HG03064 (cell line): ENCODE data around the gene CPD.

ENCODE experiments used
- ATAC-seq: cut with Tn5 transposase; IDR thresholded peaks from one replicate; pipeline ENCODE4 v1.9.1; 2021; ENCODE audit warnings: low read depth; ENCODE audit not compliant: unreplicated experiment

The CPD gene

GRCh38 chr17:30483159-30483558, 104.4 kb downstream of the CPD start:
- ATAC-seq, result no peak

GRCh38 chr17:30493780-30494179, 115.1 kb downstream of the CPD start:
- no peak for ATAC-seq

- no peak for ATAC-seq
Observed at GRCh38 chr17:30495586-30495985, 116.9 kb downstream of the CPD start.

- ATAC-seq, result no peak
Observed at GRCh38 chr17:30503558-30503957, 124.8 kb downstream of the CPD start.

- ATAC-seq, result no peak
Observed at GRCh38 chr17:30505868-30506417, 127.2 kb downstream of the CPD start.

GRCh38 chr17:30506481-30506880, 127.8 kb downstream of the CPD start:
- no peak for ATAC-seq

GRCh38 chr17:30513346-30513745, 134.6 kb downstream of the CPD start:
- no peak for ATAC-seq

GRCh38 chr17:30514895-30515596, 136.3 kb downstream of the CPD start:
- no peak for ATAC-seq

- ATAC-seq, result no peak
Observed at GRCh38 chr17:30517786-30518185, 139.1 kb downstream of the CPD start.

GRCh38 chr17:30519166-30519565, 140.4 kb downstream of the CPD start:
- ATAC-seq, result no peak
